Caco-2 (cell line): ENCODE measurements around the gene GALNT14. TPM values are rescaled to one million over a fixed set of nuclear protein-coding genes. Genes with fewer than 3 reads are reported as not detected.

Source experiments
- BruUV-seq: library from RNA; stranded (reverse); fragments of 400-500 nt; replicated peaks from 2 replicates; lab custom pipeline; 2021; lab: Mats Ljungman, UMichigan
- CTCF ChIA-PET: fragments of 300-600 bp; sonication (Branson Sonifier 250); formaldehyde crosslinking; loops from one replicate; lab custom pipeline; 2022; ENCODE audit warnings: antibody characterized with exemption; lab: Charles Lee
- POLR2A ChIA-PET: fragments of 300-600 bp; sonication (Branson Sonifier 250); formaldehyde crosslinking; loops from one replicate; lab custom pipeline; 2022; ENCODE audit warnings: antibody characterized with exemption; lab: Charles Lee
- DNase-seq, 2 experiments: peaks; one replicate each; pipeline versions ENCODE4 v3.0.0 to v3.0.0-alpha.2; 2020 to 2022
- H3K27me3 ChIP-seq: replicated peaks from 2 replicates; pipeline ENCODE4 v1.6.0; 2011; ENCODE audit warnings: low read length; ENCODE audit not compliant: control insufficient read depth, insufficient read depth
- H3K36me3 ChIP-seq: 2 replicates; pipeline ENCODE4 v1.5.1; 2011; ENCODE audit warnings: low read length; ENCODE audit not compliant: control insufficient read depth, insufficient read depth
- H3K4me1 ChIP-seq: fragments of 250-450 bp; sonication (Bioruptor Pico); 2 replicates; pipeline ENCODE4 v1.5.1; 2020; ENCODE audit warnings: mild to moderate bottlenecking
- H3K4me3 ChIP-seq: 2 replicates; pipeline ENCODE4 v1.5.1; 2011; ENCODE audit warnings: low read depth, mild to moderate bottlenecking, control low read depth, low read length
- H3K9me3 ChIP-seq: fragments of 250-450 bp; sonication (Bioruptor Pico); 2 replicates; pipeline ENCODE4 v1.5.1; 2020; ENCODE audit warnings: mild to moderate bottlenecking, moderate library complexity
- H3K27ac Mint-ChIP-seq: one replicate; pipeline ENCODE4 v1.8.0; 2022; ENCODE audit warnings: mixed read lengths; ENCODE audit not compliant: unreplicated experiment
- H3K27me3 Mint-ChIP-seq: one replicate; pipeline ENCODE4 v1.8.0; 2022; ENCODE audit warnings: mixed read lengths; ENCODE audit not compliant: insufficient read depth, unreplicated experiment
- H3K36me3 Mint-ChIP-seq: one replicate; pipeline ENCODE4 v1.8.0; 2022; ENCODE audit warnings: mild to moderate bottlenecking, mixed read lengths; ENCODE audit not compliant: insufficient read depth, unreplicated experiment
- H3K4me1 Mint-ChIP-seq: one replicate; pipeline ENCODE4 v1.8.0; 2022; ENCODE audit warnings: low read depth, mixed read lengths; ENCODE audit not compliant: unreplicated experiment
- H3K4me3 Mint-ChIP-seq: one replicate; pipeline ENCODE4 v1.8.0; 2022; ENCODE audit warnings: mild to moderate bottlenecking, moderate library complexity, mixed read lengths; ENCODE audit not compliant: unreplicated experiment
- H3K9me3 Mint-ChIP-seq: one replicate; pipeline ENCODE4 v1.8.0; 2022; ENCODE audit warnings: mixed read lengths; ENCODE audit not compliant: unreplicated experiment
- intact Hi-C: fragments of 100-400 bp; cut with micrococcal nuclease; formaldehyde crosslinking; loops from one replicate; pipeline ENCODE4 v1.10.0; 2022; ENCODE audit not compliant: unreplicated experiment
- total RNA-seq: library from RNA; stranded (reverse); gene quantifications from 2 replicates; pipeline ENCODE4 v1.2.3, GENCODE V29; 2022
- TF ChIP-seq, protein P1 (sequence below), 2 experiments: fragments of 200-600 bp in 1 of 2; IDR thresholded peaks; 1 replicate in 1 of 2; 2 replicates in 1 of 2; pipeline versions ENCODE4 v1.5.1 to v1.8.0; 2011 to 2022; ENCODE audit warnings: antibody characterized with exemption in 1 of 2, control low read depth in 1 of 2, inconsistent platforms in 1 of 2, low read depth in 1 of 2, low read length in 1 of 2, mild to moderate bottlenecking in 1 of 2, moderate library complexity in 1 of 2; ENCODE audit not compliant: insufficient read depth in 1 of 2, severe bottlenecking in 1 of 2, unreplicated experiment in 1 of 2

The GALNT14 gene
- total RNA-seq, 1 experiment from 2014 or later = not detected

- ChIA-PET CTCF (no interaction called here), POLR2A (no interaction called here)
- H3K27me3 Mint-ChIP-seq = peaks cover 25% of the 10 kb centered on the region
- no TSS peak for BruUV-seq
- H3K27ac Mint-ChIP-seq = no peak overlapping the region
- Histone ChIP-seq H3K9me3 (no peaks in the 10 kb centered on the region), H3K27me3 (peaks cover 1% of the 10 kb centered on the region; the same call in 1 of the 2 replicates), H3K4me1 (no peaks in the 10 kb centered on the region), H3K4me3 (no peak overlapping the region), H3K36me3 (no peaks in the 10 kb centered on the region)
- intact Hi-C loops = no loop called here
- no peaks in the 10 kb centered on the region for H3K9me3 Mint-ChIP-seq
- H3K4me3 Mint-ChIP-seq = no peak overlapping the region
- no peak for DNase-seq
- H3K36me3 Mint-ChIP-seq = no peaks in the 10 kb centered on the region
- TF ChIP-seq, protein P1, sequence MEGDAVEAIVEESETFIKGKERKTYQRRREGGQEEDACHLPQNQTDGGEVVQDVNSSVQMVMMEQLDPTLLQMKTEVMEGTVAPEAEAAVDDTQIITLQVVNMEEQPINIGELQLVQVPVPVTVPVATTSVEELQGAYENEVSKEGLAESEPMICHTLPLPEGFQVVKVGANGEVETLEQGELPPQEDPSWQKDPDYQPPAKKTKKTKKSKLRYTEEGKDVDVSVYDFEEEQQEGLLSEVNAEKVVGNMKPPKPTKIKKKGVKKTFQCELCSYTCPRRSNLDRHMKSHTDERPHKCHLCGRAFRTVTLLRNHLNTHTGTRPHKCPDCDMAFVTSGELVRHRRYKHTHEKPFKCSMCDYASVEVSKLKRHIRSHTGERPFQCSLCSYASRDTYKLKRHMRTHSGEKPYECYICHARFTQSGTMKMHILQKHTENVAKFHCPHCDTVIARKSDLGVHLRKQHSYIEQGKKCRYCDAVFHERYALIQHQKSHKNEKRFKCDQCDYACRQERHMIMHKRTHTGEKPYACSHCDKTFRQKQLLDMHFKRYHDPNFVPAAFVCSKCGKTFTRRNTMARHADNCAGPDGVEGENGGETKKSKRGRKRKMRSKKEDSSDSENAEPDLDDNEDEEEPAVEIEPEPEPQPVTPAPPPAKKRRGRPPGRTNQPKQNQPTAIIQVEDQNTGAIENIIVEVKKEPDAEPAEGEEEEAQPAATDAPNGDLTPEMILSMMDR (IDR thresholded peaks at IDR 0.05; ENCODE audit: insufficient read depth in 1 of 2, low read depth in 1 of 2, low read length in 1 of 2, severe bottlenecking in 1 of 2, unreplicated experiment in 1 of 2) = no peak
- H3K4me1 Mint-ChIP-seq = peaks cover 5% of the 10 kb centered on the region
Measured at GRCh38 chr2:30978044-30978443, 160.2 kb downstream of the GALNT14 start.

DNA sequence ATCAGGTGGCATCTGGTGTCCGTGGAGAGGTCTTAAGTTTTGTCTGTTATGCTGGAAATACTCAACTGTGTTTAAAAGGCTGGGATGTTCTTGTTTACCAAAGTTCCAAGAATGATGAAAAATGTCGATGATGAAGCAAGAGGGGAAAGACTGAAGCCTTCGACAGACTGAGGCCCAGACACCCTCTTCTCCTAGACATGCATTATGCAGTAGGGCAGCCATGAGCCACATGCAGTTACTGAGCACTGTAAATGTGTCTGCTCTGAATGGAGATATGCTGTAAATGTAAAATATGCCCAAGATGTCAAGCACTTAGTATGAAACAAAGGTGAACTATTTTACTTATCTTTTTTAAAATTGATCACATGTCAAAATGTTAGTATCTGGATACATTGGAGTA lies 163.1 kb downstream of the GALNT14 start:
- Histone ChIP-seq H3K4me3 (no peak overlapping the region), H3K36me3 (no peaks in the 10 kb centered on the region), H3K27me3 (peaks cover 1% of the 10 kb centered on the region; the same call in 1 of the 2 replicates), H3K9me3 (no peaks in the 10 kb centered on the region), H3K4me1 (no peaks in the 10 kb centered on the region)
- intact Hi-C loops = no loop called here
- Mint-ChIP-seq H3K9me3 (no peaks in the 10 kb centered on the region), H3K4me1 (peaks cover 5% of the 10 kb centered on the region), H3K27me3 (peaks cover 31% of the 10 kb centered on the region), H3K27ac (no peak overlapping the region), H3K4me3 (no peak overlapping the region), H3K36me3 (no peaks in the 10 kb centered on the region)
- TF ChIP-seq, protein P1 (IDR thresholded peaks at IDR 0.05; ENCODE audit: insufficient read depth in 1 of 2, low read depth in 1 of 2, low read length in 1 of 2, severe bottlenecking in 1 of 2, unreplicated experiment in 1 of 2) = no peak
- no peak for DNase-seq
- BruUV-seq = no TSS peak
- ChIA-PET CTCF (no interaction called here), POLR2A (no interaction called here)

DNA sequence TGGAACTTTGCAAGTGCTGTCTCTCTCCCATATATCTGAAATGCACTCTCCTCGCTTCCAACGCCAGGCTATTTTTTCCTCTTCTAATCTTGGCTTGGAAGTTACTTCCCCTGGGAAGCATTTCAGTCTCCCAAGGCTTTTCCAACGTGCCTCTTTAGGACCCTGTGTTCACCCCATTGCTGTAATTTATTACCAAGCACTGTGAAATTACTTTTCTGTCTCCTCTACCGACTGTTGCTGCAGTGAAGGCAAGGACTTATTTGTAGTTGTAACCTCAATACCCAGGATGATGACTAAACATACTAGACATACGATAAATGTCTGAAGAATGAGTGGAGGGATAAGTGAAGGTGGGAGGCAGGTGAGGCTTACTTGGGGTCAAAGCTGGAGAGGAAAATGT lies 163.7 kb downstream of the GALNT14 start:
- BruUV-seq = no TSS peak
- no peaks in the 10 kb centered on the region for H3K4me1 ChIP-seq
- no peak overlapping the region for H3K27ac Mint-ChIP-seq
- H3K4me1 Mint-ChIP-seq = peaks cover 5% of the 10 kb centered on the region
- no peaks in the 10 kb centered on the region for H3K9me3 ChIP-seq
- no peak for DNase-seq
- ChIA-PET POLR2A (no interaction called here), CTCF (no interaction called here)
- H3K36me3 Mint-ChIP-seq = no peaks in the 10 kb centered on the region
- peaks cover 2% of the 10 kb centered on the region for H3K27me3 ChIP-seq
- intact Hi-C loops = no loop called here
- no peak overlapping the region for H3K4me3 ChIP-seq
- H3K36me3 ChIP-seq = no peaks in the 10 kb centered on the region
- TF ChIP-seq, protein P1 (IDR thresholded peaks at IDR 0.05; ENCODE audit: insufficient read depth in 1 of 2, low read depth in 1 of 2, low read length in 1 of 2, severe bottlenecking in 1 of 2, unreplicated experiment in 1 of 2) = no peak
- no peaks in the 10 kb centered on the region for H3K9me3 Mint-ChIP-seq
- H3K27me3 Mint-ChIP-seq = peaks cover 32% of the 10 kb centered on the region
- no peak overlapping the region for H3K4me3 Mint-ChIP-seq
